Osteoblast (primary cell): ENCODE measurements around the gene LITAFD. TPM values are rescaled to one million over a fixed set of nuclear protein-coding genes. Genes with fewer than 3 reads are reported as not detected.
"Not testable (repeated sequence)": the region's sequence is repeated elsewhere in the genome, so short reads cannot be mapped to it uniquely, and the experiment has no call there.

ENCODE experiments used
- DNase-seq: peaks from one replicate; pipeline ENCODE4 v3.0.0; 2011; ENCODE audit warnings: low spot score, mixed read lengths; ENCODE audit not compliant: insufficient read length; ENCODE audit errors: missing footprints
- H2AFZ ChIP-seq: 2 replicates; pipeline ENCODE4 v1.6.0; 2011; ENCODE audit warnings: mild to moderate bottlenecking, low read length
- H3K27ac ChIP-seq: 2 replicates; pipeline ENCODE4 v1.5.1; 2011; ENCODE audit warnings: mild to moderate bottlenecking, low read depth, low read length, moderate library complexity
- H3K27me3 ChIP-seq: 2 replicates; pipeline ENCODE4 v1.6.0; 2012; ENCODE audit warnings: mild to moderate bottlenecking, control low read depth, inconsistent platforms, low read length, moderate library complexity; ENCODE audit not compliant: insufficient read depth
- H3K36me3 ChIP-seq: 2 replicates; pipeline ENCODE4 v1.5.1; 2011; ENCODE audit warnings: mild to moderate bottlenecking, low read length, control low read depth, moderate library complexity; ENCODE audit not compliant: insufficient read depth
- H3K4me1 ChIP-seq: 2 replicates; pipeline ENCODE4 v1.5.1; 2011; ENCODE audit warnings: mild to moderate bottlenecking, low read length, control low read depth, moderate library complexity; ENCODE audit not compliant: insufficient read depth
- H3K4me2 ChIP-seq: 2 replicates; pipeline ENCODE4 v1.6.0; 2011; ENCODE audit warnings: mild to moderate bottlenecking, low read length; ENCODE audit not compliant: insufficient read depth
- H3K4me3 ChIP-seq: fragments of 200-600 bp; sonication (generic); 3 replicates; pipeline ENCODE4 v1.5.1; 2012; ENCODE audit warnings: mild to moderate bottlenecking, low read length, inconsistent platforms; ENCODE audit not compliant: insufficient read depth
- H3K79me2 ChIP-seq: 2 replicates; pipeline ENCODE4 v1.6.0; 2012; ENCODE audit warnings: mild to moderate bottlenecking, low read length, control low read depth, inconsistent platforms; ENCODE audit not compliant: insufficient read depth
- H3K9me3 ChIP-seq: 2 replicates; pipeline ENCODE4 v1.5.1; 2011; ENCODE audit warnings: low read depth, low read length, control low read depth
- H4K20me1 ChIP-seq: 2 replicates; pipeline ENCODE4 v1.6.0; 2012; ENCODE audit warnings: mild to moderate bottlenecking, low read length, control low read depth; ENCODE audit not compliant: insufficient read depth
- CTCF ChIP-seq: IDR thresholded peaks from 2 replicates; pipeline ENCODE4 v1.5.1; 2011; ENCODE audit warnings: mild to moderate bottlenecking, low read depth, low read length, moderate library complexity; ENCODE audit errors: extremely low read depth
- total RNA-seq: library from RNA; depleted of rRNA; stranded (reverse); fragments of >200 nt; gene quantifications from 2 replicates; pipeline ENCODE4 v1.2.3, GENCODE V29; 2012

The LITAFD gene
- total RNA-seq, 1 donor = not detected

GRCh38 chr16:8872967-8873865 is 8.9 kb upstream of the LITAFD start:
- Histone ChIP-seq H3K36me3 (no peaks in the 10 kb centered on the region), H3K4me1 (peaks cover 13% of the 10 kb centered on the region), H3K79me2 (no peaks in the 10 kb centered on the region), H3K4me2 (no peak overlapping the region), H3K9me3 (no peaks in the 10 kb centered on the region), H2AFZ (no peak overlapping the region), H4K20me1 (no peaks in the 10 kb centered on the region), H3K27ac (no peak overlapping the region), H3K4me3 (no peak overlapping the region), H3K27me3 (no peaks in the 10 kb centered on the region)
- peak; percentile 31 for TF ChIP-seq CTCF
- DNase-seq = no peak

- H3K4me3 ChIP-seq, H3K36me3 ChIP-seq, H3K27ac ChIP-seq, H2AFZ ChIP-seq, H3K79me2 ChIP-seq, DNase-seq, H3K4me2 ChIP-seq, H3K27me3 ChIP-seq, H4K20me1 ChIP-seq, H3K9me3 ChIP-seq: not testable (repeated sequence)
- H3K4me1 ChIP-seq = peaks cover 19% of the 10 kb centered on the region
These were observed 8.3 kb upstream of the LITAFD start for GRCh38 chr16:8873866-8874195.

- Histone ChIP-seq H3K4me1 (peaks cover 19% of the 10 kb centered on the region), H4K20me1 (no peaks in the 10 kb centered on the region), H3K9me3 (no peaks in the 10 kb centered on the region), H3K4me2 (no peak overlapping the region), H3K27ac (no peak overlapping the region), H3K36me3 (no peaks in the 10 kb centered on the region), H3K27me3 (no peaks in the 10 kb centered on the region), H3K79me2 (no peaks in the 10 kb centered on the region), H3K4me3 (no peak overlapping the region), H2AFZ (no peak overlapping the region)
- TF ChIP-seq CTCF = no peak
- DNase-seq = peak; percentile 77
These were observed 7.8 kb upstream of the LITAFD start for GRCh38 chr16:8874388-8874787.

- DNase-seq, H3K27me3 ChIP-seq, H4K20me1 ChIP-seq, H3K9me3 ChIP-seq, H3K4me3 ChIP-seq, H2AFZ ChIP-seq, H3K79me2 ChIP-seq, H3K36me3 ChIP-seq, H3K27ac ChIP-seq, H3K4me2 ChIP-seq: not testable (repeated sequence)
- peaks cover 19% of the 10 kb centered on the region for H3K4me1 ChIP-seq
These were observed 6.8 kb upstream of the LITAFD start for GRCh38 chr16:8875317-8875716.

- H3K4me3 ChIP-seq = no peak overlapping the region
- peak overlapping the region; percentile 40 for H3K27ac ChIP-seq
- TF ChIP-seq CTCF = no peak
- DNase-seq = peak; percentile 68
- peak overlapping the region; percentile 54 for H3K4me2 ChIP-seq
- no peaks in the 10 kb centered on the region for H4K20me1 ChIP-seq
- H3K36me3 ChIP-seq = no peaks in the 10 kb centered on the region
- peaks cover 9% of the 10 kb centered on the region for H3K4me1 ChIP-seq
- H3K27me3 ChIP-seq = no peaks in the 10 kb centered on the region
- no peak overlapping the region for H2AFZ ChIP-seq
- H3K79me2 ChIP-seq = no peaks in the 10 kb centered on the region
- H3K9me3 ChIP-seq = no peaks in the 10 kb centered on the region
These were observed 4.1 kb upstream of the LITAFD start for GRCh38 chr16:8877894-8878522.
